Measurements from ENCODE around the gene CFAP90. TPM values are rescaled to one million over a fixed set of nuclear protein-coding genes. Genes with fewer than 3 reads are reported as not detected.
A peak's percentile ranks its signal among the peaks of the same experiment; 100 is the strongest.

Gene CFAP90
- total RNA-seq, 6 donors from 2014 or later: 0.54 to 11.3 (median 6.0) TPM

DNA sequence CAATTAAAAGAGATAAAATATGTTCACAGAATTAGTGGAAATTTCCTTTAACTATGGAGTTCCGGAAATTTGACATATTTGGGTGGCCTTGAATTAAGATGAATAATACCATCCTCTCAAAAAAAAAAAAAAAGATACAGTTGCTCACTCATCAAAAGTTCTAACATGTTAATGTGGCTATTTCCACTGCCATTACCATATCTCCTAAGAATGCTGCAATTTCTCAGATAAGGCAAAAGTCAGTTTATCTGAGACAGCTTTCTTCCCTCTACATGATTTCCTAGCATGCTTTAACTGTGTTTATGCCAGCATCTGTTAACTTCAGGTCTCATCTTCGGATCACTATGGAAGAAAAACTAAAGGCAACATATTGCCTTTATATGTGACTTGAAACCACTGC, 15.3 kb upstream of the CFAP90 start:
- DNase-seq (no peak), ATAC-seq (ENCODE audit: low FRiP score in 2 of 2) (no peak)
- peaks cover 0 to 32% (median 14%) of the 10 kb centered on the region in 4 donors for H3K36me3 ChIP-seq
- TF ChIP-seq POLR2AphosphoS5 (IDR thresholded peaks at IDR 0.05) (no peak), EP300 (IDR thresholded peaks at IDR 0.05) (no peak), POLR2A (IDR thresholded peaks at IDR 0.05) (no peak)
- TF ChIP-seq, protein P1, sequence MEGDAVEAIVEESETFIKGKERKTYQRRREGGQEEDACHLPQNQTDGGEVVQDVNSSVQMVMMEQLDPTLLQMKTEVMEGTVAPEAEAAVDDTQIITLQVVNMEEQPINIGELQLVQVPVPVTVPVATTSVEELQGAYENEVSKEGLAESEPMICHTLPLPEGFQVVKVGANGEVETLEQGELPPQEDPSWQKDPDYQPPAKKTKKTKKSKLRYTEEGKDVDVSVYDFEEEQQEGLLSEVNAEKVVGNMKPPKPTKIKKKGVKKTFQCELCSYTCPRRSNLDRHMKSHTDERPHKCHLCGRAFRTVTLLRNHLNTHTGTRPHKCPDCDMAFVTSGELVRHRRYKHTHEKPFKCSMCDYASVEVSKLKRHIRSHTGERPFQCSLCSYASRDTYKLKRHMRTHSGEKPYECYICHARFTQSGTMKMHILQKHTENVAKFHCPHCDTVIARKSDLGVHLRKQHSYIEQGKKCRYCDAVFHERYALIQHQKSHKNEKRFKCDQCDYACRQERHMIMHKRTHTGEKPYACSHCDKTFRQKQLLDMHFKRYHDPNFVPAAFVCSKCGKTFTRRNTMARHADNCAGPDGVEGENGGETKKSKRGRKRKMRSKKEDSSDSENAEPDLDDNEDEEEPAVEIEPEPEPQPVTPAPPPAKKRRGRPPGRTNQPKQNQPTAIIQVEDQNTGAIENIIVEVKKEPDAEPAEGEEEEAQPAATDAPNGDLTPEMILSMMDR (IDR thresholded peaks at IDR 0.05): no peak
- peaks cover 15 to 25% (median 23%) of the 10 kb centered on the region in 4 donors for H3K4me1 ChIP-seq
- no peaks in the 10 kb centered on the region for H3K27me3 ChIP-seq
- H3K9me3 ChIP-seq: no peaks in the 10 kb centered on the region
- 91 to 94% methylated on average over 2 of the region's 2 CpGs for WGBS, 2 donors
- H3K27ac ChIP-seq: no peak overlapping the region
- no peak overlapping the region for H3K4me3 ChIP-seq

DNA sequence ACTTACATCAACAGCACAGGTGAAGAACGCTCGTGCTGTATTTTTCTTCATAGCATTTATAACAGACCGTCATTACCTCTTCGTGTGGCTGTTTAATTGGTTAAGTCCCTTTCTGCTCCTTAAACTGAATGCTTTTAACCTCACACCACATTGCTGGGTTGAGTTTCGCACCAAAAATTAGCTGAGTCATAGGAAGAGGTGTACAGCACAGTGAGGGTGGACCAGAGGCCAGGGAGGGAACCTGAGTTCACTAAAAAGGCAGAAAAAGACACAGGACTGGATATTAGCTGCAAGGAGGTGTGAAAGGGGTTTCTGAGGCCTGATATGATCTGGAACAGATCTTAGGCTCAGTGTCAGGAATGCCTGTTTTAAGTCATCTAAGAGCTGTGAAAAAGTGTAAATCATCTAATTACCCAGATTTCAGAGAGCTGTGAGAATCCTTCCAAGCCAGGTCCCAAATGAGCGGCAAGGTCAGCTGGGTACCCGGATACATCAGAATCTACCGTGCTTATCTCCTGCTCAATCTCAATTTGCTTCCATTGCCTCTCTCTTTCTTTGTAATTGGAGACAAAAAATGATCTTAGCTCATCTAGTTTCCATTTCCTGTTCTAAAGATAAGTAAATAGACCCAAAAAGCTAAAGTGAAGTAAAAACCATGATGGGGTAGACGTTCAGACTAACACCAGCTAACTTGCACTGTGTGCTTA, 7.1 kb upstream of the CFAP90 start:
- Histone ChIP-seq H3K27me3 (no peaks in the 10 kb centered on the region), H3K9me3 (no peaks in the 10 kb centered on the region), H3K4me3 (no peak overlapping the region), H3K4me1 (no peaks in the 10 kb centered on the region), H3K27ac (no peak overlapping the region), H3K36me3 (peaks cover 17 to 57% (median 27%) of the 10 kb centered on the region in 4 donors)
- ATAC-seq (ENCODE audit: low FRiP score in 2 of 2) (no peak), DNase-seq (no peak)
- TF ChIP-seq EP300 (IDR thresholded peaks at IDR 0.05): no peak
- no peak for TF ChIP-seq POLR2A (IDR thresholded peaks at IDR 0.05)
- no peak for TF ChIP-seq POLR2AphosphoS5 (IDR thresholded peaks at IDR 0.05)
- TF ChIP-seq, protein P1 (IDR thresholded peaks at IDR 0.05): no peak
- 66 to 67% methylated on average over 9 of the region's 9 CpGs for WGBS, 2 donors

DNA sequence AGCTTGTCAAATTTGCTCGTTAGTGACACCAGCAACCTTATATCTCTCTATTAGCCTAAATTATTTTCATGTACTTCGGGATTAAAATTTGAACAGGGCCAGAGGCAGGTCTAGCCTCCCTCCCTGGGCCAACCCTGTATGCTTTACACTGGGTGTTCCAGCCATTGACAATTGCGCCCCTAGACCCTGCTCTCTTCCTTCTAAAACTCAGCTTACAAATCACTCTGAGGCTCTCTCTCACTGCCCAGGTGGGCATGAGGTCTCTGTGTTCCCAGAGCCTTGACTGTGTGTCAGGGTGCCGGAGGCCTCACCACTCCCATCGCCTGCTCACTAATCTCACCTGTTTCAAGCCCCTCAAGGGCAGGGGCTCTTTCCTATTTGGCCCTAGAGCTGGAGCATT, 6.4 kb upstream of the CFAP90 start:
- no peaks in the 10 kb centered on the region for H3K9me3 ChIP-seq
- no peaks in the 10 kb centered on the region for H3K27me3 ChIP-seq
- TF ChIP-seq EP300 (IDR thresholded peaks at IDR 0.05) (no peak), POLR2A (IDR thresholded peaks at IDR 0.05) (no peak), POLR2AphosphoS5 (IDR thresholded peaks at IDR 0.05) (no peak)
- TF ChIP-seq, protein P1 (IDR thresholded peaks at IDR 0.05): no peak
- no peaks in the 10 kb centered on the region for H3K4me1 ChIP-seq
- 85% methylated on average over 5 of the region's 5 CpGs for WGBS, 2 donors
- DNase-seq (no peak), ATAC-seq (ENCODE audit: low FRiP score in 2 of 2) (no peak)
- H3K36me3 ChIP-seq: peaks cover 17 to 50% (median 22%) of the 10 kb centered on the region in 4 donors
- H3K4me3 ChIP-seq: no peak overlapping the region
- H3K27ac ChIP-seq: no peak overlapping the region

DNA sequence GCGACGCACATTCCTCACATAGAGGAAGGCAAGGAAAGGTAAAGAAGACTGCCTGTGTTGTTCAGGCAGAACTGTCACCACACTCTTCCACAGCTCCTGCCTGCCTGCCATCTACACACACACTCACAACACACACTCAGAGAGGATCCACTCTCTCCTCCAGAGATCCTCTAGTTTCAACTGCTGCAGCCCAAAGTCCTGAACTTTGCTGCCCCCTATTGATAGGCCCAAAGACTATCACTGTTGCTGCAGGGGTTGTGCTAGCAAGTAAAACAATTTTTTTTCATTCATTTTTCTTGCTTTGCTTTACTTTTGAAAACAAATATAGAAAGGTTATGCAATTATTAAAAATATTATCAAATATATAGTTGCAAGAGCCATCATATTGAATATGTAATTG, 5.9 kb upstream of the CFAP90 start:
- no peak overlapping the region for H3K27ac ChIP-seq
- DNase-seq (no peak), ATAC-seq (ENCODE audit: low FRiP score in 2 of 2) (peak in 1 of 2 donors; percentile 69)
- H3K36me3 ChIP-seq: peaks cover 15 to 45% (median 18%) of the 10 kb centered on the region in 4 donors
- no peaks in the 10 kb centered on the region for H3K9me3 ChIP-seq
- 98 to 100% methylated on average over 2 of the region's 2 CpGs for WGBS, 2 donors
- no peak overlapping the region for H3K4me3 ChIP-seq
- H3K4me1 ChIP-seq: peaks cover 0 to 4% (median under 1%) of the 10 kb centered on the region in 4 donors
- no peaks in the 10 kb centered on the region for H3K27me3 ChIP-seq
- TF ChIP-seq POLR2AphosphoS5 (IDR thresholded peaks at IDR 0.05): no peak
- TF ChIP-seq, protein P1 (IDR thresholded peaks at IDR 0.05): peak in 5 of 6 experiments; percentile 34 to 49 (median 40)

DNA sequence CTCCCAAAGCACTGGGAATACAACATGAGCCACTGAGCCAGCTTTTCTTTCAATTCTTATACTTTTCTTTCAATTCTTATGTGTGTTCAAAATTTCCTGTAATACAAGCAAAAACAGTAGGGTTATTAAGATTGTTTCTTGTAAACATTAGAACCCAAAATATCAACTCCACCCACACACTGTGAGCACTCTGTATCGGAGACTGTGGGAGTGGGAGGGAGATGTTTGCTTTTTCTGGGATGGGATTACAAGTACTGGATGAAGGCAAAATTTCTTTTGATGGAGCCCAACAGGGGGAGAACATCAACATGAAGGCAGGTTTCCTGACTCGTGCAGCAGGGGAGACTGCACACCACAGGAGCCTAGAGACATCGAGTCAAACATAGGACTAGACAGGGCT, 4.7 kb upstream of the CFAP90 start:
- peaks cover 5 to 14% (median 7%) of the 10 kb centered on the region in 4 donors for H3K4me1 ChIP-seq
- H3K27me3 ChIP-seq: peaks cover 0 to 6% (median 0%) of the 10 kb centered on the region in 4 donors
- no peak for TF ChIP-seq POLR2A (IDR thresholded peaks at IDR 0.05)
- TF ChIP-seq EP300 (IDR thresholded peaks at IDR 0.05): no peak
- TF ChIP-seq POLR2AphosphoS5 (IDR thresholded peaks at IDR 0.05): no peak
- TF ChIP-seq, protein P1 (IDR thresholded peaks at IDR 0.05): no peak
- 67 to 81% methylated on average over 3 of the region's 3 CpGs for WGBS, 2 donors
- no peaks in the 10 kb centered on the region for H3K9me3 ChIP-seq
- H3K4me3 ChIP-seq: no peak overlapping the region
- peaks cover 5 to 34% (median 13%) of the 10 kb centered on the region in 4 donors for H3K36me3 ChIP-seq
- no peak for DNase-seq
- H3K27ac ChIP-seq: no peak overlapping the region
- no peak for ATAC-seq (ENCODE audit: low FRiP score in 2 of 2)
